Osteoblast (primary cell): ENCODE data around the gene DNASE1. TPM values are rescaled to one million over a fixed set of nuclear protein-coding genes. Genes with fewer than 3 reads are reported as not detected.

ENCODE experiments used
- DNase-seq: peaks from one replicate; pipeline ENCODE4 v3.0.0; 2011; ENCODE audit warnings: low spot score, mixed read lengths; ENCODE audit not compliant: insufficient read length; ENCODE audit errors: missing footprints
- H2AFZ ChIP-seq: 2 replicates; pipeline ENCODE4 v1.6.0; 2011; ENCODE audit warnings: mild to moderate bottlenecking, low read length
- H3K27ac ChIP-seq: 2 replicates; pipeline ENCODE4 v1.5.1; 2011; ENCODE audit warnings: mild to moderate bottlenecking, low read depth, low read length, moderate library complexity
- H3K27me3 ChIP-seq: 2 replicates; pipeline ENCODE4 v1.6.0; 2012; ENCODE audit warnings: mild to moderate bottlenecking, control low read depth, inconsistent platforms, low read length, moderate library complexity; ENCODE audit not compliant: insufficient read depth
- H3K36me3 ChIP-seq: 2 replicates; pipeline ENCODE4 v1.5.1; 2011; ENCODE audit warnings: mild to moderate bottlenecking, low read length, control low read depth, moderate library complexity; ENCODE audit not compliant: insufficient read depth
- H3K4me1 ChIP-seq: 2 replicates; pipeline ENCODE4 v1.5.1; 2011; ENCODE audit warnings: mild to moderate bottlenecking, low read length, control low read depth, moderate library complexity; ENCODE audit not compliant: insufficient read depth
- H3K4me2 ChIP-seq: 2 replicates; pipeline ENCODE4 v1.6.0; 2011; ENCODE audit warnings: mild to moderate bottlenecking, low read length; ENCODE audit not compliant: insufficient read depth
- H3K4me3 ChIP-seq: fragments of 200-600 bp; sonication (generic); 3 replicates; pipeline ENCODE4 v1.5.1; 2012; ENCODE audit warnings: mild to moderate bottlenecking, low read length, inconsistent platforms; ENCODE audit not compliant: insufficient read depth
- H3K79me2 ChIP-seq: 2 replicates; pipeline ENCODE4 v1.6.0; 2012; ENCODE audit warnings: mild to moderate bottlenecking, low read length, control low read depth, inconsistent platforms; ENCODE audit not compliant: insufficient read depth
- H3K9me3 ChIP-seq: 2 replicates; pipeline ENCODE4 v1.5.1; 2011; ENCODE audit warnings: low read depth, low read length, control low read depth
- H4K20me1 ChIP-seq: 2 replicates; pipeline ENCODE4 v1.6.0; 2012; ENCODE audit warnings: mild to moderate bottlenecking, low read length, control low read depth; ENCODE audit not compliant: insufficient read depth
- CTCF ChIP-seq: IDR thresholded peaks from 2 replicates; pipeline ENCODE4 v1.5.1; 2011; ENCODE audit warnings: mild to moderate bottlenecking, low read depth, low read length, moderate library complexity; ENCODE audit errors: extremely low read depth
- total RNA-seq: library from RNA; depleted of rRNA; stranded (reverse); fragments of >200 nt; gene quantifications from 2 replicates; pipeline ENCODE4 v1.2.3, GENCODE V29; 2012

Gene DNASE1
- total RNA-seq, 1 donor = 11.9 TPM

DNA sequence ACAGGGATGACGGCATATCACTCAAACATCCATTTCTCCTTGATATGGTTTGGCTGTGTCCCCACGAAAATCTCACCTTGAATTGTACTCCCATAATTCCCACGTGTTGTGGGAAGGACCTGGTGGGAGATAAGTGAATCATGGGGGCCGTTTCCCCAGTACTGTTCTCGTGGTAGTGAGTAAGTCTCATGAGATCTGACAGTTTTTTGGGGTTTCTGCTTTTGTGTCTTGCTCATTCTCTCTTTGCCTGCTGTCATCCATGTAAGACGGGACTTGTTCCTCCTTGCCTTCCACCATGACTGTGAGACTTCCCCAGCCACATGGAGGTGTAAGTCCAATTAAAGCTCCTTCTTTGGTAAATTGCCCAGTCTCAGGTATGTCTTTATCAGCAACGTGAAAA, 32.5 kb downstream of the DNASE1 start:
- H3K4me1 ChIP-seq = peaks cover 11% of the 10 kb centered on the region
- DNase-seq = no peak
- H3K4me3 ChIP-seq = no peak overlapping the region
- no peaks in the 10 kb centered on the region for H3K9me3 ChIP-seq
- TF ChIP-seq CTCF = no peak
- peaks cover 42% of the 10 kb centered on the region for H3K36me3 ChIP-seq
- H3K27ac ChIP-seq = no peak overlapping the region
- H2AFZ ChIP-seq = no peak overlapping the region
- H3K79me2 ChIP-seq = peaks cover 5% of the 10 kb centered on the region
- no peak overlapping the region for H3K4me2 ChIP-seq
- no peaks in the 10 kb centered on the region for H3K27me3 ChIP-seq
- H4K20me1 ChIP-seq = no peaks in the 10 kb centered on the region

- Histone ChIP-seq H3K27me3 (no peaks in the 10 kb centered on the region), H3K27ac (no peak overlapping the region), H3K4me3 (no peak overlapping the region), H3K4me2 (no peak overlapping the region), H4K20me1 (no peaks in the 10 kb centered on the region), H3K9me3 (no peaks in the 10 kb centered on the region), H3K36me3 (peaks cover 42% of the 10 kb centered on the region), H3K4me1 (peaks cover 11% of the 10 kb centered on the region), H2AFZ (no peak overlapping the region), H3K79me2 (peaks cover 5% of the 10 kb centered on the region)
- no peak for DNase-seq
- no peak for TF ChIP-seq CTCF
Measured at GRCh38 chr16:3687792-3688191, 33.3 kb downstream of the DNASE1 start.

DNA sequence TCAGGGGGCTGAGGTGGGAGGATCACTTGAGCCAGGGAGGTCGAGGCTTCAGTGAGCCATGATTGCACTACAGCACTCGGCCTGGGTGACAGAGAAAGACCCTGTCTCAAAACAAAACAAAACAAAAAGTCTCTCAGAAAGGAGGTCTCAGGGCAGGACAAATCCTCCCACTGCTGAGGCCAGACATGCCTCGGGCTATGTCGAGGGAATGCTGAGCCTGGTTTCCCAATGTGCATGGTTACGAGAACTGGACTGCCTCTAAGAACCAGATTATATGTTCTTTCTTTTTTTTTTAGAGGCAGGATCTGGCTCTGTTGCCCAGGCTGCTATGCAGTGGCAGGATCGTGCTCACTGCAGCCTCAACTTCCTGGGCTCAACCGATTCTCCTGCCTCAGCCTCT, 35.2 kb downstream of the DNASE1 start:
- Histone ChIP-seq H3K27ac (peak overlapping the region; percentile 7), H3K4me2 (no peak overlapping the region), H3K9me3 (no peaks in the 10 kb centered on the region), H3K79me2 (peaks cover 6% of the 10 kb centered on the region), H2AFZ (no peak overlapping the region), H3K27me3 (no peaks in the 10 kb centered on the region), H3K4me3 (no peak overlapping the region), H3K4me1 (peaks cover 11% of the 10 kb centered on the region), H3K36me3 (peaks cover 38% of the 10 kb centered on the region), H4K20me1 (no peaks in the 10 kb centered on the region)
- TF ChIP-seq CTCF = no peak
- no peak for DNase-seq

- TF ChIP-seq CTCF = peak; percentile 100
- peak overlapping the region; percentile 67 for H3K4me3 ChIP-seq
- H3K4me2 ChIP-seq = peak overlapping the region; percentile 89
- DNase-seq = peak; percentile 96
- H3K27ac ChIP-seq = peak overlapping the region; percentile 40
- no peaks in the 10 kb centered on the region for H4K20me1 ChIP-seq
- H3K79me2 ChIP-seq = peaks cover 13% of the 10 kb centered on the region
- no peaks in the 10 kb centered on the region for H3K27me3 ChIP-seq
- peaks cover 11% of the 10 kb centered on the region for H3K4me1 ChIP-seq
- peaks cover 31% of the 10 kb centered on the region for H3K36me3 ChIP-seq
- H2AFZ ChIP-seq = peak overlapping the region; percentile 95
- no peaks in the 10 kb centered on the region for H3K9me3 ChIP-seq
Measured at GRCh38 chr16:3690470-3690928, 36.0 kb downstream of the DNASE1 start.
